ENCODE measurements around the gene ALDH1A2.

ALDH1A2 gene

GRCh38 chr15:58015565-58015964 is 49.9 kb downstream of the ALDH1A2 start:
- Histone ChIP-seq H3K4me3 (IDR thresholded peaks at IDR 0.05; ENCODE audit: insufficient read depth, low read depth, low read length) (no peak overlapping the region), H3K9ac (no peak overlapping the region), H2AFZ (ENCODE audit: low read depth) (no peak overlapping the region), H3K79me2 (ENCODE audit: insufficient read depth, low read depth) (no peaks in the 10 kb centered on the region), H3K27me3 (ENCODE audit: insufficient read depth, low read depth) (no peaks in the 10 kb centered on the region), H3K36me3 (ENCODE audit: insufficient read depth) (no peaks in the 10 kb centered on the region), H3K4me2 (no peak overlapping the region), H3K4me1 (ENCODE audit: low read depth, poor library complexity, severe bottlenecking) (no peaks in the 10 kb centered on the region), H3K27ac (no peak overlapping the region), H4K20me1 (ENCODE audit: insufficient read depth) (no peaks in the 10 kb centered on the region)
- TF ChIP-seq, protein P1, sequence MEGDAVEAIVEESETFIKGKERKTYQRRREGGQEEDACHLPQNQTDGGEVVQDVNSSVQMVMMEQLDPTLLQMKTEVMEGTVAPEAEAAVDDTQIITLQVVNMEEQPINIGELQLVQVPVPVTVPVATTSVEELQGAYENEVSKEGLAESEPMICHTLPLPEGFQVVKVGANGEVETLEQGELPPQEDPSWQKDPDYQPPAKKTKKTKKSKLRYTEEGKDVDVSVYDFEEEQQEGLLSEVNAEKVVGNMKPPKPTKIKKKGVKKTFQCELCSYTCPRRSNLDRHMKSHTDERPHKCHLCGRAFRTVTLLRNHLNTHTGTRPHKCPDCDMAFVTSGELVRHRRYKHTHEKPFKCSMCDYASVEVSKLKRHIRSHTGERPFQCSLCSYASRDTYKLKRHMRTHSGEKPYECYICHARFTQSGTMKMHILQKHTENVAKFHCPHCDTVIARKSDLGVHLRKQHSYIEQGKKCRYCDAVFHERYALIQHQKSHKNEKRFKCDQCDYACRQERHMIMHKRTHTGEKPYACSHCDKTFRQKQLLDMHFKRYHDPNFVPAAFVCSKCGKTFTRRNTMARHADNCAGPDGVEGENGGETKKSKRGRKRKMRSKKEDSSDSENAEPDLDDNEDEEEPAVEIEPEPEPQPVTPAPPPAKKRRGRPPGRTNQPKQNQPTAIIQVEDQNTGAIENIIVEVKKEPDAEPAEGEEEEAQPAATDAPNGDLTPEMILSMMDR (conservative IDR thresholded peaks at IDR 0.05; ENCODE audit: low read depth, low read length) = no peak

- Histone ChIP-seq H3K27me3 (ENCODE audit: insufficient read depth, low read depth) (no peaks in the 10 kb centered on the region), H4K20me1 (ENCODE audit: insufficient read depth) (no peaks in the 10 kb centered on the region), H3K4me3 (IDR thresholded peaks at IDR 0.05; ENCODE audit: insufficient read depth, low read depth, low read length) (no peak overlapping the region), H2AFZ (ENCODE audit: low read depth) (no peak overlapping the region), H3K27ac (no peak overlapping the region), H3K79me2 (ENCODE audit: insufficient read depth, low read depth) (no peaks in the 10 kb centered on the region), H3K4me2 (no peak overlapping the region), H3K9ac (no peak overlapping the region), H3K36me3 (ENCODE audit: insufficient read depth) (no peaks in the 10 kb centered on the region), H3K4me1 (ENCODE audit: low read depth, poor library complexity, severe bottlenecking) (no peaks in the 10 kb centered on the region)
- TF ChIP-seq, protein P1 (conservative IDR thresholded peaks at IDR 0.05; ENCODE audit: low read depth, low read length) = no peak
These were observed 51.0 kb downstream of the ALDH1A2 start for GRCh38 chr15:58014470-58014869.

- Histone ChIP-seq H3K4me1 (ENCODE audit: low read depth, poor library complexity, severe bottlenecking) (no peaks in the 10 kb centered on the region), H2AFZ (ENCODE audit: low read depth) (no peak overlapping the region), H3K27ac (no peak overlapping the region), H4K20me1 (ENCODE audit: insufficient read depth) (no peaks in the 10 kb centered on the region), H3K4me2 (no peak overlapping the region), H3K36me3 (ENCODE audit: insufficient read depth) (no peaks in the 10 kb centered on the region), H3K9ac (no peak overlapping the region), H3K27me3 (ENCODE audit: insufficient read depth, low read depth) (no peaks in the 10 kb centered on the region), H3K79me2 (ENCODE audit: insufficient read depth, low read depth) (no peaks in the 10 kb centered on the region), H3K4me3 (IDR thresholded peaks at IDR 0.05; ENCODE audit: insufficient read depth, low read depth, low read length) (no peak overlapping the region)
- TF ChIP-seq, protein P1 (conservative IDR thresholded peaks at IDR 0.05; ENCODE audit: low read depth, low read length) = no peak
These were observed 51.5 kb downstream of the ALDH1A2 start for GRCh38 chr15:58014040-58014439.

DNA sequence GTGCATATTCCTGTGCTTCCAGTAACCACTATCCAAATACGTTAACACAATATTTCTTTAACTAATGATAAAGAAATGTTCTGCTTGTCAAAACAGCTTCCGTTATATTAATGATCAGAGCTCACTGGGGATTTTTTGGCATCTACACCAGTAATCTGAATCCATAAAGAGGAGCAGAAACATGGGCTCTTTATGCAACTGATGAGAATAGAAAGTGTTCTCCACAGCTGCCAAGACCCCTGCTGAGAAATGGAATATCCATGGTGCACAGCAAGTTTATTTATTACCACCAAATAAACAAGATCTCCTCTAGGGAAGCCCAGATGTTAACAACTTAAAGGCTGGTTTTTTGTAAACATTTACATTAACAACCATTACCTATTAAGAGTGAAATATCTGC is 54.5 kb downstream of the ALDH1A2 start:
- H3K4me1 ChIP-seq (ENCODE audit: low read depth, poor library complexity, severe bottlenecking) = no peaks in the 10 kb centered on the region
- no peak overlapping the region for H3K4me3 ChIP-seq (IDR thresholded peaks at IDR 0.05; ENCODE audit: insufficient read depth, low read depth, low read length)
- no peaks in the 10 kb centered on the region for H4K20me1 ChIP-seq (ENCODE audit: insufficient read depth)
- TF ChIP-seq, protein P1 (conservative IDR thresholded peaks at IDR 0.05; ENCODE audit: low read depth, low read length) = no peak
- no peak overlapping the region for H2AFZ ChIP-seq (ENCODE audit: low read depth)
- no peaks in the 10 kb centered on the region for H3K79me2 ChIP-seq (ENCODE audit: insufficient read depth, low read depth)
- H3K4me2 ChIP-seq = no peak overlapping the region
- H3K27ac ChIP-seq = no peak overlapping the region
- H3K36me3 ChIP-seq (ENCODE audit: insufficient read depth) = no peaks in the 10 kb centered on the region
- H3K27me3 ChIP-seq (ENCODE audit: insufficient read depth, low read depth) = no peaks in the 10 kb centered on the region
- H3K9ac ChIP-seq = no peak overlapping the region
